Astrocyte of the cerebellum (primary cell): Measurements from ENCODE around the gene SP4.

Experiments
- DNase-seq: peaks from one replicate; pipeline ENCODE4 v3.0.0-alpha.2; 2011; ENCODE audit warnings: low read depth
- H3K4me3 ChIP-seq: 2 replicates; pipeline ENCODE4 v1.5.1; 2011; ENCODE audit warnings: mild to moderate bottlenecking, low read depth, low read length, moderate library complexity
- CTCF ChIP-seq: IDR thresholded peaks from 2 replicates; pipeline ENCODE4 v1.5.1; 2012; ENCODE audit warnings: low read length, low read depth, moderate library complexity, mild to moderate bottlenecking; ENCODE audit errors: missing control alignments
- in situ Hi-C: cut with HindIII; loops from 2 replicates; pipeline ENCODE4 v1.10.0; 2017; ENCODE audit warnings: low sequenced_read_pairs

SP4 gene

GRCh38 chr7:21408481-21408820, 19.4 kb upstream of the SP4 start:
- H3K4me3 ChIP-seq: no peak overlapping the region
- in situ Hi-C loops: no loop called here
- no peak for TF ChIP-seq CTCF
- no peak for DNase-seq

- TF ChIP-seq CTCF: no peak
- no peak for DNase-seq
- no peak overlapping the region for H3K4me3 ChIP-seq
- in situ Hi-C loops: no loop called here
Measured at GRCh38 chr7:21412410-21412851, 15.5 kb upstream of the SP4 start.

- DNase-seq: no peak
- TF ChIP-seq CTCF: no peak
- no peak overlapping the region for H3K4me3 ChIP-seq
- in situ Hi-C loops: no loop called here
Measured at GRCh38 chr7:21412957-21413356, 14.9 kb upstream of the SP4 start.

- DNase-seq: no peak
- H3K4me3 ChIP-seq: no peak overlapping the region
- no peak for TF ChIP-seq CTCF
- in situ Hi-C loops: no loop called here
Measured at GRCh38 chr7:21413502-21413901, 14.4 kb upstream of the SP4 start.

- in situ Hi-C loops: no loop called here
- no peak for DNase-seq
- no peak for TF ChIP-seq CTCF
- no peak overlapping the region for H3K4me3 ChIP-seq
Measured at GRCh38 chr7:21414795-21415393, 13.0 kb upstream of the SP4 start.

- in situ Hi-C loops: no loop called here
- no peak for TF ChIP-seq CTCF
- no peak for DNase-seq
- no peak overlapping the region for H3K4me3 ChIP-seq
Measured at GRCh38 chr7:21417647-21418046, 10.2 kb upstream of the SP4 start.

- TF ChIP-seq CTCF: no peak
- no peak for DNase-seq
- in situ Hi-C loops: no loop called here
- H3K4me3 ChIP-seq: no peak overlapping the region
Measured at GRCh38 chr7:21422751-21423150, 5.1 kb upstream of the SP4 start.
